Neural progenitor cell (in vitro differentiated cells): ENCODE results near the gene PKHD1. TPM values are rescaled to one million over a fixed set of nuclear protein-coding genes. Genes with fewer than 3 reads are reported as not detected.

ENCODE experiments used
- DNase-seq: peaks from one replicate; pipeline ENCODE4 v3.0.0-alpha.2; 2016; ENCODE audit warnings: low spot score
- H2AFZ ChIP-seq: fragments of 200-600 bp; sonication (generic); replicated peaks from 2 replicates; pipeline ENCODE4 v1.6.1; 2016; ENCODE audit warnings: antibody characterized with exemption
- H3F3A ChIP-seq: fragments of 200-600 bp; sonication (generic); 2 replicates; pipeline ENCODE4 v1.6.1; 2016; ENCODE audit warnings: antibody characterized with exemption, low read depth
- H3K27ac ChIP-seq: fragments of 200-600 bp; sonication (generic); 2 replicates; pipeline ENCODE4 v1.5.1; 2016; ENCODE audit warnings: mild to moderate bottlenecking
- H3K27me3 ChIP-seq: fragments of 200-600 bp; sonication (generic); 2 replicates; pipeline ENCODE4 v1.6.1; 2016; ENCODE audit warnings: mild to moderate bottlenecking, moderate library complexity
- H3K36me3 ChIP-seq: fragments of 200-600 bp; sonication (generic); 2 replicates; pipeline ENCODE4 v1.5.1; 2016
- H3K4me1 ChIP-seq: fragments of 200-600 bp; sonication (generic); 2 replicates; pipeline ENCODE4 v1.6.1; 2016; ENCODE audit warnings: mixed run types
- H3K4me2 ChIP-seq: fragments of 200-600 bp; sonication (generic); 2 replicates; pipeline ENCODE4 v1.6.1; 2016
- H3K4me3 ChIP-seq: fragments of 200-600 bp; sonication (generic); 2 replicates; pipeline ENCODE4 v1.5.1; 2016
- H3K79me2 ChIP-seq: fragments of 200-600 bp; sonication (generic); 2 replicates; pipeline ENCODE4 v1.6.1; 2016; ENCODE audit warnings: low read depth
- H3K9ac ChIP-seq: fragments of 200-600 bp; sonication (generic); 2 replicates; pipeline ENCODE4 v1.6.1; 2016
- H3K9me3 ChIP-seq: fragments of 200-600 bp; sonication (generic); 2 replicates; pipeline ENCODE4 v1.5.1; 2016; ENCODE audit warnings: low read depth
- H4K20me1 ChIP-seq: fragments of 200-600 bp; sonication (generic); 2 replicates; pipeline ENCODE4 v1.6.1; 2016; ENCODE audit warnings: low read depth
- H3K27ac Mint-ChIP-seq: 3 replicates; pipeline ENCODE4 v1.8.0; 2021; ENCODE audit warnings: mixed read lengths
- H3K27me3 Mint-ChIP-seq: 2 replicates; pipeline ENCODE4 v1.8.0; 2022; ENCODE audit warnings: low read depth, mild to moderate bottlenecking, inconsistent platforms, moderate library complexity, mixed read lengths; ENCODE audit not compliant: insufficient read depth
- H3K36me3 Mint-ChIP-seq: 3 replicates; pipeline ENCODE4 v1.8.0; 2021; ENCODE audit warnings: mixed read lengths
- H3K4me1 Mint-ChIP-seq: 3 replicates; pipeline ENCODE4 v1.8.0; 2021; ENCODE audit warnings: mixed read lengths
- H3K4me3 Mint-ChIP-seq: 3 replicates; pipeline ENCODE4 v1.8.0; 2021; ENCODE audit warnings: mild to moderate bottlenecking, moderate library complexity, mixed read lengths
- H3K9me3 Mint-ChIP-seq: 3 replicates; pipeline ENCODE4 v1.8.0; 2020; ENCODE audit warnings: mixed read lengths
- CTCF ChIP-seq: fragments of 200-600 bp; sonication (generic); IDR thresholded peaks from 2 replicates; pipeline ENCODE4 v1.5.1; 2017; ENCODE audit warnings: antibody characterized with exemption, mild to moderate bottlenecking
- EZH2 ChIP-seq: fragments of 200-600 bp; sonication (generic); IDR thresholded peaks from 2 replicates; pipeline ENCODE4 v1.6.1; 2017; ENCODE audit warnings: antibody characterized with exemption, mild to moderate bottlenecking, moderate library complexity
- EZH2phosphoT487 ChIP-seq: fragments of 200-600 bp; sonication (generic); IDR thresholded peaks from 2 replicates; pipeline ENCODE4 v1.6.1; 2017; ENCODE audit warnings: antibody characterized with exemption
- total RNA-seq: library from RNA; depleted of rRNA; stranded (reverse); fragments of >200 nt; gene quantifications from 2 replicates; pipeline ENCODE4 v1.2.3, GENCODE V29; 2015; ENCODE audit warnings: low replicate concordance

The PKHD1 gene
- total RNA-seq, 1 donor from 2014 or later: 0.04 TPM

- no peaks in the 10 kb centered on the region for H3K79me2 ChIP-seq
- no peaks in the 10 kb centered on the region for H4K20me1 ChIP-seq
- peak; percentile 3 for DNase-seq
- Mint-ChIP-seq H3K4me3 (no peak overlapping the region), H3K27me3 (peaks cover 2% of the 10 kb centered on the region), H3K9me3 (no peaks in the 10 kb centered on the region), H3K27ac (no peak overlapping the region), H3K36me3 (no peaks in the 10 kb centered on the region), H3K4me1 (no peaks in the 10 kb centered on the region)
- no peak overlapping the region for H3K9ac ChIP-seq
- no peaks in the 10 kb centered on the region for H3K27me3 ChIP-seq
- H3K4me3 ChIP-seq: no peak overlapping the region
- no peak overlapping the region for H2AFZ ChIP-seq
- no peak overlapping the region for H3K4me2 ChIP-seq
- H3K27ac ChIP-seq: no peak overlapping the region
- H3F3A ChIP-seq: no peaks in the 10 kb centered on the region
- TF ChIP-seq CTCF: no peak
- no peak for TF ChIP-seq EZH2phosphoT487
- TF ChIP-seq EZH2: no peak
- no peaks in the 10 kb centered on the region for H3K9me3 ChIP-seq
- H3K36me3 ChIP-seq: no peaks in the 10 kb centered on the region
- no peaks in the 10 kb centered on the region for H3K4me1 ChIP-seq
These were observed 468.2 kb downstream of the PKHD1 start for GRCh38 chr6:51619042-51619799.

GRCh38 chr6:51618563-51618962 is 468.9 kb downstream of the PKHD1 start:
- Histone ChIP-seq H3K27me3 (no peaks in the 10 kb centered on the region), H3K4me3 (no peak overlapping the region), H3K9ac (no peak overlapping the region), H4K20me1 (no peaks in the 10 kb centered on the region), H3K4me1 (no peaks in the 10 kb centered on the region), H3K79me2 (no peaks in the 10 kb centered on the region), H3K9me3 (no peaks in the 10 kb centered on the region), H3K27ac (no peak overlapping the region), H3K36me3 (no peaks in the 10 kb centered on the region), H2AFZ (no peak overlapping the region), H3F3A (no peaks in the 10 kb centered on the region), H3K4me2 (no peak overlapping the region)
- peaks cover 2% of the 10 kb centered on the region for H3K27me3 Mint-ChIP-seq
- no peaks in the 10 kb centered on the region for H3K4me1 Mint-ChIP-seq
- TF ChIP-seq EZH2 (no peak), CTCF (peak; percentile 57)
- H3K36me3 Mint-ChIP-seq: no peaks in the 10 kb centered on the region
- peak; percentile 48 for DNase-seq
- no peaks in the 10 kb centered on the region for H3K9me3 Mint-ChIP-seq
- H3K27ac Mint-ChIP-seq: no peak overlapping the region
- H3K4me3 Mint-ChIP-seq: no peak overlapping the region

GRCh38 chr6:51617751-51618150 is 469.7 kb downstream of the PKHD1 start:
- Histone ChIP-seq H3K4me1 (no peaks in the 10 kb centered on the region), H3K9ac (no peak overlapping the region), H3K36me3 (no peaks in the 10 kb centered on the region), H3K4me3 (no peak overlapping the region), H3K9me3 (no peaks in the 10 kb centered on the region), H3K27me3 (no peaks in the 10 kb centered on the region), H3K79me2 (no peaks in the 10 kb centered on the region), H4K20me1 (no peaks in the 10 kb centered on the region), H2AFZ (no peak overlapping the region), H3F3A (no peaks in the 10 kb centered on the region), H3K4me2 (no peak overlapping the region), H3K27ac (no peak overlapping the region)
- no peaks in the 10 kb centered on the region for H3K36me3 Mint-ChIP-seq
- TF ChIP-seq EZH2: no peak
- TF ChIP-seq CTCF: no peak
- TF ChIP-seq EZH2phosphoT487: no peak
- H3K4me1 Mint-ChIP-seq: no peaks in the 10 kb centered on the region
- peaks cover 2% of the 10 kb centered on the region for H3K27me3 Mint-ChIP-seq
- H3K27ac Mint-ChIP-seq: no peak overlapping the region
- no peaks in the 10 kb centered on the region for H3K9me3 Mint-ChIP-seq
- no peak for DNase-seq
- H3K4me3 Mint-ChIP-seq: no peak overlapping the region
